ENCODE data around the gene TRAFD1. TPM values are rescaled to one million over a fixed set of nuclear protein-coding genes. Genes with fewer than 3 reads are reported as not detected.

The TRAFD1 gene
- total RNA-seq, 2 experiments from 2014 or later = 14.3 to 19.4 TPM

DNA sequence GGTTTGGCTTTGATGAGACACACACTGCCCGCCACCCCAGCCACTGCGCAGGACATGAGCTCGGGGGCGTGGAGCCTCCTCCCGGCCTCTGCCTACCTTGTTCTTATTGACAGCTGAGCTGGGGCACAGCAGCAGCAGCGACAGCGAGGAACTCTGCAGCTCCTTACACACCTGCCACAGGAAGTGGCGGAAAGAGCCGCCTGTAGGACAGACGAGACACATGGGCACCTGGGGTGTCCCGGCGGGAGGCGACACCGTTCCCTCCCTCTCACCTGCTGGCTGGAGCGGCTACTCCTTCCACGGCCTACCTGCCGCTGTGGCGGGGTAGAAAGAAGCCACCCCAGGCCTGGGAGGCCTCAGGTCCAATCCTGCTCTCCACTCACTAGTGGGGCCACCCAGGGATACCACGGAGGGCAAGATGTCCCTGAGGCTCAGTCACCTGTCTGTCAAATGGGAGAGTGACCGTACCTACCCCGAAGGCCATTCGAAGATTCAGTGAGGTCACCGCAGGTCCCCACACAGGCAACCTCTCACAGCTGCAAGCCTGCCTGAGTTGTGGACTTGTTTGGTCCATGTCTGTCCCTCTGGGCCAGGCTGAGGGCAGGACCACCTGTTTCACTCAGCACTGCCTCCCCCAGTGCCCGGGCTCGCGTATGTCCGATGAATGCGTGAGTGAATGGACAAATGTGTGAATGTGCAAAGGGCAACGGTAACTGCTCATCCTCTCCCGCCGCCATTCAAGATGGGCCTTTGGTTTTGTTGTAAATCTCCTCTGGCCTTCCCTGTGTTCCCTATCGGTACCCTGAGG lies 42.6 kb downstream of the TRAFD1 start:
- Histone ChIP-seq H4K20me1 (ENCODE audit: insufficient read depth, low read length) (no peaks in the 10 kb centered on the region), H3K4me1 (ENCODE audit: insufficient read depth, low read length, poor library complexity, severe bottlenecking) (no peaks in the 10 kb centered on the region), H3K36me3 (ENCODE audit: insufficient read depth, low read length) (peaks cover 15% of the 10 kb centered on the region; the same call in 1 of the 2 replicates), H3K4me3 (ENCODE audit: low read depth, low read length, poor library complexity, severe bottlenecking) (no peak overlapping the region), H3K9me3 (ENCODE audit: low read length) (no peaks in the 10 kb centered on the region), H3K4me2 (ENCODE audit: low read length) (no peak overlapping the region), H2AFZ (ENCODE audit: low read length) (no peak overlapping the region), H3K27ac (ENCODE audit: low read depth, low read length, poor library complexity, severe bottlenecking) (no peak overlapping the region), H3K79me2 (ENCODE audit: insufficient read depth, low read depth, low read length) (no peaks in the 10 kb centered on the region), H3K9me2 (ENCODE audit: insufficient read depth, low read length) (no peaks in the 10 kb centered on the region)
- ChIA-PET POLR2A (interaction anchor here (0.6 kb wide), 1 partner anchor 38 kb away, joined by 3 read pairs; no protein-coding TSS in a partner anchor), CTCF (ENCODE audit: unreplicated experiment) (no interaction called here)
- DNase-seq (ENCODE audit: low spot score) = no peak
- TF ChIP-seq, protein P1, sequence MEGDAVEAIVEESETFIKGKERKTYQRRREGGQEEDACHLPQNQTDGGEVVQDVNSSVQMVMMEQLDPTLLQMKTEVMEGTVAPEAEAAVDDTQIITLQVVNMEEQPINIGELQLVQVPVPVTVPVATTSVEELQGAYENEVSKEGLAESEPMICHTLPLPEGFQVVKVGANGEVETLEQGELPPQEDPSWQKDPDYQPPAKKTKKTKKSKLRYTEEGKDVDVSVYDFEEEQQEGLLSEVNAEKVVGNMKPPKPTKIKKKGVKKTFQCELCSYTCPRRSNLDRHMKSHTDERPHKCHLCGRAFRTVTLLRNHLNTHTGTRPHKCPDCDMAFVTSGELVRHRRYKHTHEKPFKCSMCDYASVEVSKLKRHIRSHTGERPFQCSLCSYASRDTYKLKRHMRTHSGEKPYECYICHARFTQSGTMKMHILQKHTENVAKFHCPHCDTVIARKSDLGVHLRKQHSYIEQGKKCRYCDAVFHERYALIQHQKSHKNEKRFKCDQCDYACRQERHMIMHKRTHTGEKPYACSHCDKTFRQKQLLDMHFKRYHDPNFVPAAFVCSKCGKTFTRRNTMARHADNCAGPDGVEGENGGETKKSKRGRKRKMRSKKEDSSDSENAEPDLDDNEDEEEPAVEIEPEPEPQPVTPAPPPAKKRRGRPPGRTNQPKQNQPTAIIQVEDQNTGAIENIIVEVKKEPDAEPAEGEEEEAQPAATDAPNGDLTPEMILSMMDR (conservative IDR thresholded peaks at IDR 0.05; ENCODE audit: low read length) = no peak
- TF ChIP-seq EZH2phosphoT487 (IDR thresholded peaks at IDR 0.05; ENCODE audit: borderline replicate concordance, low read depth, low read length) = no peak
- BruUV-seq (replicated peaks) = no TSS peak
- intact Hi-C loops (cut with micrococcal nuclease; ENCODE audit: unreplicated experiment) = no loop called here

DNA sequence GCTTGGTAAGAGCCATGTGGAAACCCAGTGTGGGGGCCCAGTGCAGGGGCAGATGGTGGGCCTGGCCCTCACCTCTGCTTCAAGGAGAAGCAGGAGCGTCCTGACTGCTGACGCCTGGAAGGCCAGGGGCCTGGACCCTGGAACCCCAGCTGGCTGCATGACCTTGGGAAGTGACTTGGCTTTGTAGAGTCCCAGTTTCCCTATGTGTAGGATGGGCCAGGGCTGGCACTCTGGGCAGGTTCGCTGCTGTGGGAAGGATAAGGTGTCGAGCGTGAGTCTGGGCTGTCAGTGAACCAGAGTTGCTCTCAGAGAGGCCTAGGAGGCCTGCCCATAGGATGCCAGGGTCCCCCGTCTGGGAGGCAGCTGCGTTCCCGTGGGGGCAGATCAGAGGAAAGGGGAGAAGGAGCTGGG lies 43.2 kb downstream of the TRAFD1 start:
- Histone ChIP-seq H3K36me3 (ENCODE audit: insufficient read depth, low read length) (peaks cover 15% of the 10 kb centered on the region; the same call in 1 of the 2 replicates), H3K4me3 (ENCODE audit: low read depth, low read length, poor library complexity, severe bottlenecking) (no peak overlapping the region), H3K9me2 (ENCODE audit: insufficient read depth, low read length) (no peaks in the 10 kb centered on the region), H2AFZ (ENCODE audit: low read length) (no peak overlapping the region), H3K79me2 (ENCODE audit: insufficient read depth, low read depth, low read length) (no peaks in the 10 kb centered on the region), H3K27ac (ENCODE audit: low read depth, low read length, poor library complexity, severe bottlenecking) (no peak overlapping the region), H3K9me3 (ENCODE audit: low read length) (no peaks in the 10 kb centered on the region), H4K20me1 (ENCODE audit: insufficient read depth, low read length) (no peaks in the 10 kb centered on the region), H3K4me2 (ENCODE audit: low read length) (no peak overlapping the region), H3K4me1 (ENCODE audit: insufficient read depth, low read length, poor library complexity, severe bottlenecking) (no peaks in the 10 kb centered on the region)
- CTCF ChIA-PET (ENCODE audit: unreplicated experiment) = no interaction called here
- TF ChIP-seq, protein P1 (conservative IDR thresholded peaks at IDR 0.05; ENCODE audit: low read length) = no peak
- TF ChIP-seq EZH2phosphoT487 (IDR thresholded peaks at IDR 0.05; ENCODE audit: borderline replicate concordance, low read depth, low read length) = no peak
- POLR2A ChIA-PET = interaction anchor here (0.9 kb wide), 1 partner anchor 232 kb away, joined by 3 read pairs; no protein-coding TSS in a partner anchor
- BruUV-seq (replicated peaks) = no TSS peak
- intact Hi-C loops (cut with micrococcal nuclease; ENCODE audit: unreplicated experiment) = no loop called here
- DNase-seq (ENCODE audit: low spot score) = no peak
